ENCODE data around the gene OSBPL10. TPM values are rescaled to one million over a fixed set of nuclear protein-coding genes. Genes with fewer than 3 reads are reported as not detected.

The OSBPL10 gene
- total and polyA plus RNA-seq, 2 of the 8 experiments (the other 6 are each of a cell fraction or from before 2014, with no cell fraction given): 26.2 to 86.7 TPM

- no peak for TF ChIP-seq E2F6 (IDR thresholded peaks at IDR 0.05)
- TF ChIP-seq RAD21 (IDR thresholded peaks at IDR 0.05 in 1 of 2, conservative IDR thresholded peaks at IDR 0.05 in 1 of 2; ENCODE audit: low read depth in 2 of 2, low read length in 2 of 2): no peak
- TF ChIP-seq EP300 (IDR thresholded peaks at IDR 0.05; ENCODE audit: borderline replicate concordance in 1 of 2, low read depth in 2 of 2, low read length in 2 of 2): no peak
- TF ChIP-seq SIN3A (conservative IDR thresholded peaks at IDR 0.05 in 1 of 2, IDR thresholded peaks at IDR 0.05 in 1 of 2; ENCODE audit: low read depth in 1 of 2, low read length in 2 of 2): no peak
- no peak for TF ChIP-seq GTF2F1 (IDR thresholded peaks at IDR 0.05; ENCODE audit: borderline replicate concordance, low read depth, low read length)
- TF ChIP-seq JUN (IDR thresholded peaks at IDR 0.05; ENCODE audit: low read depth, low read length): no peak
- TF ChIP-seq SP2 (IDR thresholded peaks at IDR 0.05; ENCODE audit: low read length): no peak
Observed at GRCh38 chr3:31924610-31925270, 56.3 kb downstream of the OSBPL10 start (continued).
